ENCODE results near the gene WDR70.
A peak's percentile ranks its signal among the peaks of the same experiment; 100 is the strongest.
"Not testable (repeated sequence)": the region's sequence is repeated elsewhere in the genome, so short reads cannot be mapped to it uniquely, and the experiment has no call there.

WDR70 gene

GRCh38 chr5:37771731-37772130 is 392.6 kb downstream of the WDR70 start:
- no peak for DNase-seq

- no peak for DNase-seq
Observed at GRCh38 chr5:37772255-37772654, 393.1 kb downstream of the WDR70 start.

DNA sequence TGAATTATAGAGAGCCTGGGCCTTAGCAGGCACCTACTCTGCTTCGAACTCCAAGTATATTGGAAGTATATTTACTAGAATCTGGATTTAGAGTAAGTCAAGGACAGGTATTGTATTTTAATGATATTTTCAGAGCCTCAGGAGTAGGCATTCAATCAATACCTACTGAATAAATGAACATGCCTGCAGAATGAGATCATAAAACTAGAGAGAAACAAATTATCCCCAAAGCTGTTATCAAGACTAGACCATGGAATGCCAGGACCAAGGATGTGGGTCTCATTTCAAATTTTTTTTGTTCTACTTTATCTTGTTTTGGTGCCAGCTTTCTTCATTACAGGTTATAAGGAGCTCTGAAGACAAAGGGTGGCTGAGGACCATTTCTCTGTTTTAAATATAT is 394.7 kb downstream of the WDR70 start:
- DNase-seq, result no peak

DNA sequence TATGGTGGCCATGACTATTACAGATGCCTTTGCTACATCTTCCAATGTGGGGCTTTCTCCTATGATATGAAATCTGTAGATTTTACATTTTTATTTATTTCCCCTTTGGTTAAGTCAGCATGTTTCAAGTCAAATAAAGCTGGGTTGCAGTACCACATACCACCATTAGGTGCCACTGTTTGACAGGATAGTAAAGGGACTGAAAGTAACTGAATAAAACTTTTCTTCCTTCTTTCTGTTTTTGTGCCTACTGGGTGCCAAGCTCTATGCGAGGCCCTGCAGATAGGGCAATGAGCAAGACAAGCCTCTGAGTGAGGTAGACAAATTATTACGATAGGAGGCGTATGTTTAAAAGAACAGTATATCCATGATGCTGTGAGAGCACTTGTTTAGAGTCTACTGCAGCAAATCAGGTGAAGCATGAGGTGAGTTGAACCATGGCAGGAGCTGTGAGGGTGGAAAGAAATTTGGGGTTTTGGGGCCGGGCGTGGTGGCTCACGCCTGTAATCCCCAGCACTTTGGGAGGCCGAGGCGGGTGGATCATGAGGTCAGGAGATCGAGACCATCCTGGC is 395.9 kb downstream of the WDR70 start:
- no peak for DNase-seq

- DNase-seq, result no peak
Observed at GRCh38 chr5:37776826-37777225, 397.7 kb downstream of the WDR70 start.

DNA sequence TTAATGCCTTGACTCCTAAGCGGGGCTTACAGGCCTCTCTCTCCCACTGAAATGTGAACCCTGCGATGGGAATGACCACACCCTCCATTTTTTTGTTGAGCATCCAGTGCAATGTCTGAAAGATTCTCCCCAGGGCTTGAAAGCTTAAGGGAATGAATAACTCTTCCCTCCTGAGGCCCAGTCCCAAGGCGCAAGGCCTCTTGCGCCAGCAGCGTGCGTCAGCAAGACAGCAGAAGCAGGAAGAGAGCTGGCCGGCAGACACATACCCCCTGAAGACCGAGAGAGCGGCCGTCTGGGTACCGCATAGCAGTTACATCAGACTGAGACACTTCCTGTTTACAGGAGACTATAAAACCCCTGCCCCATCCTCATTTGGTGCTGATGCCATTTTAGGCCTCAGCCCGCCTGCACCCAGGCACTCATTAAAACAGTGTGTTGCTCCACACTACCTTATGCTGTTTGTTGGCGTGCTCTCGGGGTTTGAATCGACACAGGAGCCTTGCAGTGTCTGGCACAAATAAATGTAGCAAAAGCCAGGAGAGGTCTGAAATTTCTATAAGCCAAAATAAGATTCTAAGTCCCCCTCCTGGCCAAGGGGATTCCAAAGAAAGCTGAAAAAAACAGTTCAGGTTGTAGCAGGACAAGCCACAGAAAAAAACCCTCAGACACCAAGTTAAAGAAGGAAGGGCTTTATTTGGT is 398.5 kb downstream of the WDR70 start:
- DNase-seq, result peak in 1 of 2 experiments; percentile 31

DNA sequence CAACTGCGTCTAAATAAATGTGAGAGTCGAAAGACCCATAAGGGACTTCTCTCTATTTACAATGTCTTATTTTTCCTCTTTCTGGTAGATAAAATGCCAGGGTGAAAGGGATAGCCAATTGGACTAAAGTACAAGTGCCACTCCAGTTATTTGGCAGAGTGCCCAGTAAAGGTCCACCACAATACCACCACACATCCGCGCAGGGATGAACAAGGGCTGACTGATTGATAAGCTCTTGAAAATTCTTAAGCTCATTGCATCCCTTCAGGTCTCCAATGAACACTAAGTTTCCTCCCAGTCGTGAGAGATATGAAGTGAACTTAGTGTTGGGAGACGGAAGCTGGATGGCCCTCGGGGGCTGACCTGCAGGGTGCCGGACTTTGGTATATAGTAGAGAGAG is 402.3 kb downstream of the WDR70 start:
- DNase-seq, result not testable (repeated sequence)

DNA sequence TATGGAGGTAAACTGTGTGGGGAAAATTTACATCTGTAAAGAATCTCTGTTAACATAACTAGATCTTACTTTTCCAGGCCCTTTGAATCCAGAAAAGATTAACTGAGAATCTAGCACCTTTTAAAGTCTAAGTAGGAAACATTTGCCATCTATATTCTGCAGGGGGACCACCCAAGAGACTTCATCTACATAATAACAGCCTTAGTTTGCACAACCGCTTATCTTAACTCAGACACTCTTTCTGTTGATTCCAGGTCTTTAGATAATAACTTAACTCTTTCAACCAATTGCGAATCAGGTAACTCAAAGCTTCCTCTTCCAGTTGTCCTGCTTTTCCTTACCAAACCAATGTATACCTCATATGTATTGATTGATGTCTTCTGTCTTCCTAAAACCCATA is 407.3 kb downstream of the WDR70 start:
- no peak for DNase-seq

- no peak for DNase-seq
Observed at GRCh38 chr5:37786862-37787519, 407.9 kb downstream of the WDR70 start.

DNA sequence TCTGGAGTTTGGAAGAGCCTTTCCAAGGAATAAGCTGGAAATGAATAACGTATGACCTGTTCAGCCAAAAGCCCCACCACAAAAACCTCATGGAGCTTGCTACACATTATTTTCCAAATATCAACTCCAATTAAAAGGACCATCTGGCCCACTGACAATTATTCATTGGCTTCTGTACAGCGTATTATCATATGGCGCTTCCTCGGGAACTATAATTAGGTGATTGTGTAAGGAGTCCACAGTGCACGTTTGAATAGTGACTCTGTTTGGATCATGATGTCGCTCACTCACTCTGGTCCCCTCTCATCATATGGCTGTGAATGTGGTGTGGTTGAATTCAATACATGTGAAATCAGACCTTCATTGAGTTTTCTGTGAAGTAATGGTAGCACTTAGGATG is 408.6 kb downstream of the WDR70 start:
- DNase-seq, result no peak

GRCh38 chr5:37789991-37790390 is 410.9 kb downstream of the WDR70 start:
- no peak for DNase-seq

- DNase-seq, result no peak
Observed at GRCh38 chr5:37791321-37791720, 412.2 kb downstream of the WDR70 start.

DNA sequence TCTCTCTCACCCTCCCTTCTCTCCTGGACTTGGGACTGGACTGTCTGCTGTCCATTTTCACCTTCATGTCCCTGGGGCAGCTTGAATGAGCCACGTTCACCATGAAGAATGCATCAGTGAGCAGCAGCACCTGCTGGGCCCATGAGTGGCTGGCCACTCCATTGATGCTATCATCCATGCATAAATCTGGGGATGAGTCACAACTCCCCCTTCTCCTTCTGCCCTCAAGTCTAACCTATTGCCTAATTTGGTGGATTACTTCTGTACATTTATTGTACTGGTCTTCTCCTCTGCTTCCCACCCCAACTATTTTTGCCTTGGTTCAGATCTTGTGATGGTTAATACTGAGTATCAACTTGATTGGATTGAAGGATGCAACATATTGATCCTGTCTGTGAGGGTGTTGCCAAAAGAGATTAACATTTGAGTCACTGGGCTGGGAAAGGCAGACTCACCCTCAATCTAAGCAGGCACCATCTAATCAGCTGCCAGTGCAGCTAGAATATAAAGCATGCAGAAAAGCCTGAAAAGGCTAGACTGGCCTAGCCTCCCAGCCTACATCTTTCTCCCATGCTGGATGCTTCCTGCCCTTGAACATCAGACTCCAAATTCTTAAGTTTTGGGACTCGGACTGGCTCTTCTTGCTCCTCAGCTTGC is 414.0 kb downstream of the WDR70 start:
- DNase-seq, result no peak

DNA sequence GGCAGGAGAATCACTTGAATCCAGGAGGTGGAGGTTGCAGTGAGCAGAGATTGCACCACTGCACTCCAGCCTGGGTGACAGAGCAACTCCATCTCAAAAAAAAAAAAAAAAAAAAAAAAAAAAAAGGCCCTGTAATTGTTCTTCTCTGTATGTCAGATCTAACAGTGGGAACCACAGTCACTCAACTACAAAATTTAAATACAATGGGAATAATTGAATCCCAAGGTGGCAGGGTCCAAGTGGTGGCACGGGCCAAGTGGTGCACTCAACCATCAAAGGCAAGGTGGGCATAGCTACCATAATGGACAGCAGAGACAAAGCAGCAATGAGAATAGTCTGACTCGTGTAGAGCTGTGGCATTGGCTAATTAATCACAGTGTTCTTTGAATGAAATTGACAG is 416.2 kb downstream of the WDR70 start:
- not testable (repeated sequence) for DNase-seq

GRCh38 chr5:37796435-37796834 is 417.3 kb downstream of the WDR70 start:
- DNase-seq, result not testable (repeated sequence)

- DNase-seq, result no peak
Observed at GRCh38 chr5:37799865-37800421, 420.8 kb downstream of the WDR70 start.

- no peak for DNase-seq
Observed at GRCh38 chr5:37801521-37801920, 422.4 kb downstream of the WDR70 start.
